Measurements from ENCODE around the gene CCL24.
"Not testable (repeated sequence)": the region's sequence is repeated elsewhere in the genome, so short reads cannot be mapped to it uniquely, and the experiment has no call there.

The CCL24 gene, protein sequence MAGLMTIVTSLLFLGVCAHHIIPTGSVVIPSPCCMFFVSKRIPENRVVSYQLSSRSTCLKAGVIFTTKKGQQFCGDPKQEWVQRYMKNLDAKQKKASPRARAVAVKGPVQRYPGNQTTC

DNA sequence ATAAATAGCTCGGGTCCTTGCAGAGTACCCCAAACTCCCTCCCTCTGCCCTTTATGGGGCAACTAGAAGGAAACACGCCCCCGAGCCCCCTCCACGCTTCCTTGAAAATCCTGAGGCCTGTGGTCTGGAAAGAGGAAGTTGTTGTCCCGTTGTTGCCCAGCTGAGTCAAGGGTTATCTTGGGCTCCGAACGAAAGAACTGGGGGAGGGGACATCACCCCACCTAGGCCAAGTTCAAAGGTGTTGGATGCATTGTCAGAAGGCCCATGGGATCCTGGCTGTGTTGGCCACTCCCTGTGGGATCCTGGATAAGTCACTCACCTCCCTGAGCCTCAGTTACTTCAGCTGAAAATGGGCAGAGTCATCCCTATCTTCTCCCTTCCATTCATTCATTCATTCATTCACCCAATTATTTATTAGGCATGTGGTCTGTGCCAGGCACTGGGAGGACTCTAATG is at the start of gene CCL24:
Gene CCL24, minus strand, starts transcription at position 26 of the 456 bp plus-strand sequence. CDS start 91 bp downstream, outside the sequence.
- FAIRE-seq = no peak

DNA sequence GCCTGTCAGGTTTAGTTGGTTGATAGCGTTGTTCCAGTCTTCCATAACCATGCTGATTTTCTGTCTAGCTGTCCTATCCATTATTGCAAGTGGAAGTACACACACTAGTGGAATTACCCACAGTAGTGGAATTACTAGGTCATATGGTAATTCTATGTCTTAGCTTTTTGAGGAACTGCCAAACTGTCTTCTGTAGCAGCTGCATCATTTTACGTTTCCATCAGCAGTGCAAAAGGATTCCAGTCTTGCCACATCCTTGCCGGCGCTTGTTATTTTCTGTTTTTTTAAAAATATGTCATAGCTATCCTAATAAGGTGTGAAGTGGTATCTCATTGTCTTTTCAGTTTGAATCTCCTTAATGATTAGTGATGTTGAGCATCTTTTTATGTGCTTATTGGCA is 48.0 kb upstream of the CCL24 start:
- FAIRE-seq = no peak

DNA sequence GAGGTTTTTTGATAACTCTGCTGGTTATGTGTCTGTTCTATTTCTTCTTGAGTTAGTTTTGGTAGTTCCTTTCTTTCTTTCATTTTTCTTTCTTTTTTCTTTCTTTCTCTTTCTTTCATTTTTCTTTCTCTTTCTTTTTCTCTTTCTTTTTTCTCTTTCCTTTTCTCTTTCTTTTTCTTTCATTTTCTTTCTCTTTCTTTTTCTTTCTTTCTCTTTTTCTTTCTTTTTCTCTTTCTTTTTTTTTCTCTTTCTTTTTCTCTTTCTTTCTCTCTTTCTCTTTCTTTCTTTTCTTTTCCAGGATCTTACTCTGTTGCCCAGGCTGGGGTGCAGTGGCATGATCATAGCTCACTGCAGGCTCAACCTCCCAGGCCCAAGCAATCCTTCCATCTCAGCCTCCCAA is 44.8 kb upstream of the CCL24 start:
- FAIRE-seq = peak; percentile 40

DNA sequence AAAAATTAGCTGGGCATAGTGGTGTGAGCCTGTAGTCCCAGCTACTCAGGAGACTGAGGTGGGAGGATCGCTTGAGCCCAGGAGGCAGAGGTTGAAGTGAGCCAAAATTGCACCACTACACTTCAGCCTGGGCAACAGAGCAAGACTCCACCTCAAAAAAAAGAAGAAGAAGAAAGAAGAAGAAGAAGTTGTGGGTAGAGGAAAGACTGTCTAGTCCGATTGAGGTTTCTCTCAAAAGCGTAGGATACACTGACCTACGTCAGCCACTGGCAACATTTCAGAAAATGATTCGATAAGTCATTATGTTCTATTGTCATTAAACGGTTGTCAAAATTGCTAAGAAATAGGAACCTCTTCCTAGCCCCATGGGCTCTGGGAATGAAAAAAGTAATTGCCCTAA is 42.9 kb upstream of the CCL24 start:
- FAIRE-seq = no peak

DNA sequence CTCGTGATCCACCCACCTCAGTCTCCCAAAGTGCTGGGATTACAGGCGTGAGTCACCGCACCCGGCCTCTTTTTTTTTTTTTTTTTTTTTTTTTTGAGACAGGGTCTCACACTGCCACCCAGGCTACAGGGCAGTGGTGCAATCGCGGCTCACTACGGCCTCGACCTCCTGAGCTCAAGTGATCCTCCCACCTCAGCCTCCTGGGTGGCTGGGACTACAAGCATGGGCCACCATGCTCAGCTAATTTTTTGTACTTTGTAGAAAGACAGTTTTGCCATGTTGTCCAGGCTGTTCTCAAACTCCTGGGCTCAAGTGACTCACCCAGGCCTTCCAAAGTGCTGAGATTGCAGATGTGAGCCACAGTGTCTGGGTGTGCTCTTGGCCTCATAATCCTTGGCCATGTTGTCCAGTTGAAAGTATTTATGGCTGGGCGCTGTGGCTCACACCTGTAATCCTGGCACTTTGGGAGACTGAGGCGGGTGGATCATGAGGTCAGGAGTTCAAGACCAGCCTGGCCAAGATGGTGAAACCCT is 41.3 kb upstream of the CCL24 start:
- not testable (repeated sequence) for FAIRE-seq

DNA sequence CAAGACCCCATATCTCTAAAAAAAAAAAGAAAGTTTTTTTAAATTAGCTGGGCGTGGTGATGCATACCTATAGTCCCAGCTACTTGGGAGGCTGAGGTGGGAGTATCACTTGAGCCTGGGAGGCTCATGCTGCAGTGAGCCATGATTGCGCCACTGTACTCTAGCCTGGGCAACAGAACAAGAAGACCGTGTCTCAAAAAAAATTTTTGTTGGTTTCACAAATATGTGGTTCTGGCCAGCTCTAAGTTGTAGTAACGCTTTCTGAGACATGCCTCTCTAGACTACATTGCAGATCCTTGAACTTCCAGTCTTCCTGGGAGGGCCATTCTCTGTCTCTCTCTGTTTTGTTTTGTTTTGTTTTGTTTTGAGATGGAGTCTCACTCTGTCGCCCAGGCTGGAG is 40.6 kb upstream of the CCL24 start:
- no peak for FAIRE-seq

DNA sequence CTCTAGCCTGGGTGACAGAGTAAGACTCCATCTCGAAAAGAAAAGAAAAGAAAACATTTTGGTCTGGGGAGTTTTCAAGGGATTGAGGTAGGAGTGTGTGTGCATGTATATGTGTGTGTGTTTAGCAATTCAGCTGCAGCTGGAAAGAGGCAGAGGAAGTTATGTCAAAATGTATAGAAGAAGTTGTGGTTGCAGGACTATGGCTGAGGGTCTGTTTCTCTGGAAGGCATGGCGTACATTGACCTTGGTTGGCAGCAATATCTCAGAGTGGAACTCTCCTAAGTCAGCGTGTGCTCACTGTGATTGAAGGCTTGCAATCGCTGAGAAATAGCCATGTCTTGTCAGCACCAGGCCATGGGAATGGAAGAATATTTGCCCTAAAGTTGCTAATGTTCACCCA is 36.6 kb upstream of the CCL24 start:
- FAIRE-seq = no peak

DNA sequence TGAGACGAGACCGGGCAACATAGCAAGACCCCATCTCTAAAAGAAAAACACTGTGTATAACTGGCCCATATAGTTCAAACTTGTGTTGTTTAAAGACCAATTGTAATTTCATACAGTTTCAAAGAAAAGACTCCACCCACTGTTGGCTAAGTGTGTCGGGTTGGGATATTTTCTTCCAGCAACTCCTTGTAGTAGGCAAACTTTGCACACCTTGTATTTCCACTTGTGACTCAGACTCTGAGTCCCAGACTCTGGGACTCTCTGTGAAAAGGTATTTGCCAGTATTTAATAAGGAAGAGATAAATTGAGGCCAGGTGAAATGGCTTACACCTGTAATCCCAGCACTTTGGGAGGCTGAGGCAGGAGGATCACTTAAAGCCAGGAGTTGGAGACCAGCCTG is 36.0 kb upstream of the CCL24 start:
- FAIRE-seq = no peak

DNA sequence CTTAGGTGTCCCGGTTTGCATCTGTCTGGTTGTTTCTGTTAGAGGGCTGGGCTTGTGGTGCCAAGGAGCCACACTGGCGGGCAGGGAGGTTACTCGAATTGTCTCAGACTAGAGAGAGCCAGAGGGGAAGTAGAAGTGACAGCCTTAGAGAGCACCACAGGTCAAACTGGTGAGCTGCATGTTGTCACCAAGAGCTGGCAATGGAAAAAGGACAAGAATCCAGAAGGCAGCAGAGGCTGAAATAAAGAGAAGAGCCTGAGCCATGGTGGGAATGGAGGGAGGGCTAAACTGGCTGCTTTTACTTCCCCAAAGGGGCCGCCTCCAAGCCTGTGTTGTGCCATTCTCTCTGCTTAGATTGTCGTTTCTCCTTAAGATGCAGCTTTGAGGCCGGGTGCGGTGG is 34.1 kb upstream of the CCL24 start:
- FAIRE-seq = no peak

DNA sequence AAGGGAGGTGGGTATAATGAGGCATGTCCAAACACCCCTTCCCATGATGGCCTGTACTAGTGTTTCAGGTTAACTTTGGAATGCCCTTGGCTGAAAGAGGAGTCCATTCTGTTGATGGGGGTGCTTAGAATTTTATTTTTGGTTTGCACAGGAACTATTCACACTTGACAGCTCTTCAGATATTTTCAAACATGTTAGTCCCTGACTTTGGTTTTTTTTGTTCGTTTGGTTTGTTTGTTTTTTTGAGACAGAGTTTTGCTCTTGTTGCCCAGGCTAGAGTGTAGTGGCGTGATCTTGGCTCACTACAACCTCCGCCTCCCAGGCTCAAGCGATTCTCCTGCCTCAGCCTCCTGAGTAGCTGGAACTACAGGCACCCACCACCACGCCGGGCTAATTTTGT is 31.5 kb upstream of the CCL24 start:
- FAIRE-seq = not testable (repeated sequence)

DNA sequence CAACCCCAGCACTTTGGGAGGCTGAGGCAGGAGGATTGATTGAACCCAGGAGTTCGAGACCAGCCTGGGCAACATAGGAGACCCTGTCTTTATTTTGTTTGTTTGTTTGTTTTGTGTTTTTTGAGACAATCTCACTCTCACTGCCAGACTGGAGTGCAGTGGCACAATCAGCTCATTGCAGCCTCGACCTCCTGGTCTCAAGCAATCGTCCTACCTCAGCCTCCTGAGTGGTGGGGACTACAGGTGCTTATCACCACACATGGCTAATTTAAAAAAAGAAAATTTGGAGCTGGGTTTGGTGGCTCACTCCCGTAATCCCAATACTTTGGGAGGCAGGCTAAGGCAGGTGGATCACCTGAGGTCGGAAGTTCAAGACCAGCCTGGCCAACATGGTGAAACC is 30.6 kb upstream of the CCL24 start:
- FAIRE-seq = no peak

DNA sequence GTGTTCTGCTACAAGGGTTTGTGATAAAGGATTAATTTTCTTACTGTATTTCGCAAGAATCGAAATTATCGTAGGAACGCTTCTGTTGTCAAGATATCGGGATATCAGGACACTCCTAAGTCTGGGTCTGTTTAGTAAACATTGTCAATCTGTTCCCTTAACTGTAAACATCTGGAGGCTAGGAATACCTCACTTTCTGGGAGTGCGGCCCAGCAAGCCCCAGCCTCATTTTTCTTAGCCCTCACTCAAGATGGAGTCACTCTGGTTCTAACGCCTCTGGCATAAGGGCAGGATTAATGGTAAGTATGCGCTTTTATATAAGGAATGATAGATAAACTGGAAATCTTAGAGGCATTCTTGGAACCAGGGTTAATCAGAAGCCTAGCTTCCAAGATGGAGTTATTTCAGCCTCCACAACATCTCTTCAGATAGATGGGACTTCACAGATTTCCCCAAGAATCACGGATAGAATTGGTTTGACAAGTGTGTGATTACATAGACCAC is 30.1 kb upstream of the CCL24 start:
- no peak for FAIRE-seq

DNA sequence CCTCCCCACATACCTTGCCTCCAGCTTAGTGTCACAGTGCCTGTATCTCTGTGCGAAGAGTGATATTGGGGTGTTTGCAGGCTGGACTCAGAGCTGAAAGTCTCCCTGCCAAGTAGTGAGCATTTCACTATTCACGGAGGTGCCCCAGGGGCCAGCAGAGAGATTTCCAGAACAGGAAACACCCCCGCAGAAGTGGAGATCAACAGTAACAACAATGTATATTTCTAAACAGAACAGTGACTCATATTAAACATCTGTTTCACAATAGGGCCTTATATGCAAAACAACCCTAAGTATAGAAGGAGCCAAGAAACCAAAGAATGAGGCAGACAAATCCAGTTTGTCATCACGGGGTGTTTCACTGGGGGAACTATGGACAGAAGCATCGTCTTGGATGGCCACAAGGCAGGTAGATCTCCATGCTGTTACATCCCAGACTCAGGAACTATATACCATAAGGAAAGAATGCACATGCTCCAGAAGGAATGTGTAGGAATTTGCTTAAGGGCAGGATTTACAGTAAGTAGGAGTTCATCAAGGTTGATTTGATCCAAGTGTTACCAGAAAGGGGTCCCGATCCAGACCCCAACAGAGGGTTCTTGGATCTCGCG is 29.3 kb upstream of the CCL24 start:
- no peak for FAIRE-seq

DNA sequence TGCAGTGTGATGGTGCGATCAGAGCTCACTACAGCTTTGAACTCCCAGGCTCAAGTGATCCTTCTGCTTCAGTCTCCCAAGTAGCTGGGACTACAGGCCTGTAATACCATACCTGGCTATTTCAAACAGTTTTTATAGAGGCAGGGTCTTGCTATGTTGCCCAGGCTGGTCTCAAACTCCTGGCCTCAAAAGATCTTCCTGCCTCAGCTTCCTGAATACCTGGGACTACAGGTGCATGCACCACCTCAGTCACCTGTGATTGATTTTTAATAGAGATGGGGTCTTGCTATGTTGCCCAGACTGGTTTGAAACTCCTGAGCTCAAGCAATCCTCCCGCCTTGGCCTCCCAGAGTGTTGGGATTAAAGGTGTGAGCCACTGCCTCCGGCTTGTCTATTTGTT is 26.4 kb upstream of the CCL24 start:
- FAIRE-seq = no peak

DNA sequence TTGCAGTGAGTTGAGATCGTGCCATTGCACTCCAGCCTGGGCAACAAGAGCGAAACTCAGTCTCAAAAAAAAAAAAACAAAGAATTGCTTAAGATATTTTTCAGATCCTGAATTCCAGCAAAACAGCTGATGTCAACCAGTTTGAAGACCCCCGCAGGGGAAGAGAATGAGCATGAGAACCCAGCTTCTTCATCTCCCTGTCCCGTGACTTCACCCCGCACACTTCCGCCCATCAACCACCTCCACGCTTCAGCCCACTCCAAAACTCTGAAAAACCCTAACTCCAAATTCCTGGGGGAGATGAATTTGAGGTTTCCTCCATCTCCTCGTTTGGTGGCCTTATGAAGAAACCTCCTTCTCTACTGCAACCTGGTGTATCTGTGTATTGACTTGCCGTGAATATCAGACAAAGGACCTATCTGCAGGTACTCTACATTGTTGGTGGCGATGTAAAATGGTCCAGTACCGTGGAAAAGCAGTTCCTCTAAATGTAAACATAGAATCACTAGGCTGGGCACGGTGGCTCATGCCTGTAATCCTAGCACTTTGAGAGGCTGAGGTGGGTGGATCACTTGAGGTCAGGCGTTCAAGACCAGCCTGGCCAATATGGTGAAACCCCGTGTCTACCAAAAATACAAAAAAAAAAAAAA is 24.8 kb upstream of the CCL24 start:
- not testable (repeated sequence) for FAIRE-seq

DNA sequence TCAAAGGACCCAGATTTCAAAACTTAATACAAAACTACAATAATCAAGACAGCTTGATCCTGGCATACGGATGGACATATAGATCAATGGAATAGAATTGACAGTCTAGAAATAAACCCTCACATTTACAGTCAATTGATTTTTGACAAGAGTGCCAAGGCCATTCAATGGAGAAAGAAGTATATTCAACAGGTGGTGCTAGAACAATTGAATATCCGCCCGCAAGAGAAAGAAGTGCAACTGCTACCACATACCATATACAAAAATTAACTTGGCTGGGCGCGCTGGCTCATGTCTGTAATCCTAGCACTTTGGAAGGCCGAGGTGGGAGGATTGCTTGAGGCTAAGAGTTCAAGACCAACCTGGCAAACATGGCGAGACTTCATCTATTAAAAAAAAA is 23.2 kb upstream of the CCL24 start:
- no peak for FAIRE-seq

DNA sequence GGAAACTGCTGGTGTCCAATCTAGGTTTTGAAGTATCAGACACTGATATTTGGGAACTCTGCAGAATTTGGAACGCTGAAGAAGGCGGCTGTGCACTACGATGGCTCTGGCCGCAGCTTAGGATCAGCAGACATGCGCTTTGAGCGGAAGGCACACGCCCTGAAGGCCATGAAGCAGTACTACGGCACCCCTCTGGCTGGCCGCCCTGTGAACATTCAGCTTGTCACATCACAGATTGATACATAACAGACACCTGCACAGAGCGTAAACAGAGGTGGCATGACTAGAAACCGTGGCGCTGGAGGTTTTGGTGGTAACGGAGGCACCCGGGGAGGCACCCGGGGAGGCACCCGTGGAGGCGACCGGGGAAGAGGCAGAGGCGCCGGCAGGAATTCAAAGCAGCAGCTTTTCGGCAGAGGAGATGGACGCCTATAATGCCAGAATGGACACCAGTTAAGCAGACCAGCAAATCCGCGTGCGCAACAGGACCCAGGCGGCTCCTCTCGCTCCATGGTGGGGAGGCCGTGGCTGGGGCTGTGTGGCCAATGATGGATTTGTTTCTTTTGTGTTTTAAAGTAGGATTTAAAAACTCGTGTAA is 22.2 kb upstream of the CCL24 start:
- no peak for FAIRE-seq

DNA sequence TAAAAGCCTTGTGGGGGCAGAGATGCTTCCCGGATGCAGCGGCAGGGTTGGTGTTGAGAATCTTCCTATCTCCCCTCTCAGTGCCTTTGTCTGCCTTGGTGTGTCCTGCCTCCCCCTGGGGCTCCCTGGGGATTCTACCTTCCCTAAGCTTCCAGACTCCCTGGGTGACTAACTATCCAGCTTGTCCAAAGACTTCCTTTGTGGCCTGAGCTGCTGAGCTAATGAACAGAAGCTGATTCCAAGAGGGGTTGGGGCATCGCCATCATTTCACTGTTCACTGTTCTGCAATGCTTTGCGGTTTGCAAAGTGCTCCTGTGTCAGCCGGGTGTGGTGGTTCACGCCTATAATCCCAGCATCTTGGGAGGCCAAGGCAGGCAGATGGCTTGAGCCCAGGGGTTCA is 20.1 kb upstream of the CCL24 start:
- FAIRE-seq = not testable (repeated sequence)

DNA sequence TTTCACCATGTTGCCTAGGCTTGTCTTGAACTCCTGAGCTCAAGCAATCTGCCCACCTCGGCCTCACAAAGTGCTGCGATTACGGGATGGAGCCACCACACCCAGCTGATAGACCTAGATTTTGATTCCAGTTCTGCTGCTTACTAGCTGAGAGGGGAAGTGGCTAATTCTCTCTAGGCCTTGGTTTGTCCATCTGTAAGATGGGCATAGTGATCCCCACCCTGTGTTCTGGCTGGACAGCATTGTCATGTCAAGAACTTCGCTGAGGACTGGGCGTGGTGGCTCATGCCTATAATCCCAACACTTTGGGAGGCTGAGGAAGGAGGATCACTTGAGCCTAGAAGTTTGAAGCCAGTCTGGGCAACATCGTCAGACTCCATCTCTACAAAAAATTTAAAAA is 17.4 kb upstream of the CCL24 start:
- FAIRE-seq = no peak

DNA sequence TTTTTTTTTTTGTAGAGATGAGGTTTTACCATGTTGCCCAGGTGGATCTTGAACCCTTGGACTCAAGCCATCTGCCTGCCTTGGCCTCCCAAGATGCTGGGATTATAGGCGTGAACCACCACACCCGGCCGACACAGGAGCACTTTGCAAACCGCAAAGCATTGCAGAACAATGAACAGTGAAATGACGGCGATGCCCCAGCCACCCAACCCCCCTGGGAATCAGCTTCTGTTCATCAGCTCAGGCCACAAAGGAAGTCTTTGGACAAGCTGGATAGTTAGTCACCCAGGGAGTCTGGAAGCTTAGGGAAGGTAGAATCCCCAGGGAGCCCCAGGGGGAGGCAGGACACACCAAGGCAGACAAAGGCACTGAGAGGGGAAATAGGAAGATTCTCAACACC is 16.1 kb upstream of the CCL24 start:
- FAIRE-seq = not testable (repeated sequence)

DNA sequence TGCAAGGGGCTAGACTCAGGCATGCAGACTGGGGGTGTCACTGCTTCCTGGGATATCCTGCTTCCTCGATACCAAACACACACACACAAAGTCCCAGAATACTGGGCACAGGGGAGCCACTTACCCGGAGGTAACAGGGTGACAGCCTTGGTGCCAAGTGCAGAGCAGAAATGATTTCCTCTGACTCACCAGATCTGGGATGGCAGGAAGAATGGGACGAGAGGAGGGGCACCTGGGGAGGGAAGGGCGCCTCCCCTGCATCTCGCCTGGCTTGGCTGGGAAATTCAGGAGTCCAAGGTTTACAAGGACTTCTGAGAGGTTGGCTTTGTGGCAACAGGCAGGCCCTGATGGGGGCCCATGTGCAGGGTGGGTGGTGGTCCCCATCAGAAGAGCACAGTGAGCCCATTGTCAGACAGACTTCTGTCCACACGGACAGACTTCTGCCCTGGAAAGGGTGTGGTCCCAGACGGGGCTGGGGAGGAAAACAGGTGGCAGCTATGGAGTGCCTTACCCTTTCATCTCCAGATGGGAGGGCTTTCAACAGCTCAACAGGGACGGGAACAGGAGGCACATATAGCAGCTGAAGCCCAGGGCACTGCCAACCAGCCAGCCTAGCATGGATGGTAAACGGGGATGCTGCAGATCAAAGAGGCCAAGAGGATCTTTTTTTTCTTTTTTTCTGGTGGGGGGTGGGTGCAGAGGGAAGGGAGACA is 9.7 kb upstream of the CCL24 start:
- no peak for FAIRE-seq

DNA sequence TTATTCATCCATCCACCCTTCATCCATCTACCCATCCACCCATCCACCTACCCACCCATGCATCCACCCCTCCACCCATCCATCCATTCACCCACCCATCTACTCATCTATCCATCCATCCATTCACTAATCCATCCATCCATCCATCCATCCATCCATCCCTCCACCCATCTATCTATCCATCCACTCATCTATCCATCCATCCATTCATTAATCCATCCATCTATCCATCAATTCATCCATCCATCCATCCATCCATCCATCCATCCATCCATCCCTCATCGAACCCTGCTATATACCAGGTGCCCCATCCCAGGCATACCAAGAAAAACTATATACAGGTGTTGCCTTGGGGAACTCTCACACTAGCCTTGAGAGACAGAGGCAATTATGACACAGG is 7.1 kb upstream of the CCL24 start:
- no peak for FAIRE-seq

DNA sequence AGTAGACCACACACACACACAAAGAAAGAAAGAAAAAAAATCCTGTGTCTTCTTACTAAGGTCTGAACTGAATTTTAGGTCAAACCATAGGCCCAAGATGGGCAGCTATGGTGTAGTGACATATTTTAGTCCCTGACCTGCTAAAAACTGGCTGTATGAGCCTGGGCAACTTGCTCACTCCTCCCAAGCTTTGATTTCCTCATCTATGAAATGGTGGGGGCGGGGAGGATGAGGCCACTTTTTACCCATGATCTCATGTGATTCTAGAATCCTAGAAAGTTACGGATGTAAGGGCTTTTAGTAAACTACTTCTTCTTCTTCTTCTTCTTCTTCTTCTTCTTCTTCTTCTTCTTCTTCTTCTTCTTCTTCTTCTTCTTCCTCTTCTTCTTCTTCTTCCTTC is 6.1 kb upstream of the CCL24 start:
- FAIRE-seq = no peak
